OCI-LY3 (cell line): ENCODE data around the gene ROCK1.

Source experiments
- H2AFZ ChIP-seq: fragments of 200-600, 300-600 bp; shearing (Covaris generic); 2 replicates; pipeline ENCODE4 v1.6.0; 2014; ENCODE audit warnings: antibody characterized with exemption, low read depth, low read length
- H3K27ac ChIP-seq: fragments of 200-600, 300-600 bp; sonication (generic); 2 replicates; pipeline ENCODE4 v1.5.1; 2014; ENCODE audit warnings: mild to moderate bottlenecking, low read length, moderate library complexity, mixed read lengths
- H3K27me3 ChIP-seq: fragments of 200-600, 300-600 bp; sonication (generic); 2 replicates; pipeline ENCODE4 v1.6.1; 2014; ENCODE audit warnings: low read depth, low read length, mixed read lengths
- H3K36me3 ChIP-seq: fragments of 200-600, 300-600 bp; sonication (generic); replicated peaks from 2 replicates; pipeline ENCODE3; 2014; ENCODE audit warnings: low read depth, low read length, mixed read lengths
- H3K4me1 ChIP-seq: fragments of 300-600, 200-600 bp; sonication (generic); 2 replicates; pipeline ENCODE4 v1.6.1; 2014; ENCODE audit warnings: low read length, mixed read lengths
- H3K4me2 ChIP-seq: fragments of 200-600, 300-600 bp; sonication (generic); 2 replicates; pipeline ENCODE4 v1.6.1; 2014; ENCODE audit warnings: low read length, mixed read lengths
- H3K4me3 ChIP-seq: fragments of 300-600, 200-600 bp; sonication (generic); 2 replicates; pipeline ENCODE4 v1.5.1; 2014; ENCODE audit warnings: antibody characterized with exemption, mild to moderate bottlenecking, low read length, moderate library complexity
- H3K79me2 ChIP-seq: fragments of 300-600, 200-600 bp; shearing (Covaris generic); 2 replicates; pipeline ENCODE4 v1.6.1; 2014; ENCODE audit warnings: mild to moderate bottlenecking, low read length, mixed read lengths
- H3K9ac ChIP-seq: fragments of 300-600, 200-600 bp; shearing (Covaris generic); 2 replicates; pipeline ENCODE4 v1.6.0; 2014; ENCODE audit warnings: mild to moderate bottlenecking, low read length, moderate library complexity
- H3K9me3 ChIP-seq: fragments of 200-600, 300-600 bp; shearing (Covaris generic); 2 replicates; pipeline ENCODE4 v1.6.1; 2014; ENCODE audit warnings: low read length, mixed read lengths; ENCODE audit not compliant: insufficient read depth
- H4K20me1 ChIP-seq: fragments of 200-600, 300-600 bp; sonication (generic); 2 replicates; pipeline ENCODE4 v1.6.1; 2016; ENCODE audit warnings: low read length, mixed read lengths; ENCODE audit not compliant: insufficient read depth
- CTCF ChIP-seq: fragments of 200-600, 300-600 bp; sonication (generic); IDR thresholded peaks from 2 replicates; pipeline ENCODE4 v1.5.1; 2014; ENCODE audit warnings: antibody characterized with exemption, low read length, low read depth
- EZH2phosphoT487 ChIP-seq: fragments of 200-600 bp; shearing (Covaris generic); IDR thresholded peaks from 2 replicates; pipeline ENCODE4 v1.6.1; 2018; ENCODE audit warnings: antibody characterized with exemption, mixed run types, low read depth

Gene ROCK1

GRCh38 chr18:21053127-21053526 lies 58.5 kb downstream of the ROCK1 start:
- H3K4me1 ChIP-seq = peaks cover 13% of the 10 kb centered on the region
- H3K4me2 ChIP-seq = no peak overlapping the region
- no peaks in the 10 kb centered on the region for H3K27me3 ChIP-seq
- no peak overlapping the region for H3K4me3 ChIP-seq
- TF ChIP-seq CTCF = no peak
- TF ChIP-seq EZH2phosphoT487 = no peak
- H3K9ac ChIP-seq = no peak overlapping the region
- H4K20me1 ChIP-seq = peaks cover 55% of the 10 kb centered on the region
- H2AFZ ChIP-seq = no peak overlapping the region
- no peaks in the 10 kb centered on the region for H3K9me3 ChIP-seq
- peaks cover 2% of the 10 kb centered on the region for H3K36me3 ChIP-seq
- peaks cover 55% of the 10 kb centered on the region for H3K79me2 ChIP-seq
- H3K27ac ChIP-seq = no peak overlapping the region

GRCh38 chr18:21052385-21052784 lies 59.2 kb downstream of the ROCK1 start:
- Histone ChIP-seq H3K4me2 (no peak overlapping the region), H3K36me3 (peaks cover 2% of the 10 kb centered on the region), H3K4me3 (no peak overlapping the region), H3K4me1 (peaks cover 13% of the 10 kb centered on the region), H3K27ac (no peak overlapping the region), H3K9me3 (no peaks in the 10 kb centered on the region), H2AFZ (no peak overlapping the region), H3K9ac (no peak overlapping the region), H3K79me2 (peaks cover 55% of the 10 kb centered on the region), H3K27me3 (no peaks in the 10 kb centered on the region), H4K20me1 (peaks cover 55% of the 10 kb centered on the region)
- TF ChIP-seq CTCF (no peak), EZH2phosphoT487 (no peak)

GRCh38 chr18:21051620-21052019 lies 60.0 kb downstream of the ROCK1 start:
- TF ChIP-seq CTCF = no peak
- TF ChIP-seq EZH2phosphoT487 = no peak
- H3K36me3 ChIP-seq = peaks cover 2% of the 10 kb centered on the region
- no peak overlapping the region for H3K9ac ChIP-seq
- H3K4me1 ChIP-seq = peaks cover 13% of the 10 kb centered on the region
- no peak overlapping the region for H3K4me2 ChIP-seq
- H4K20me1 ChIP-seq = peaks cover 50% of the 10 kb centered on the region
- H3K79me2 ChIP-seq = peaks cover 50% of the 10 kb centered on the region
- H2AFZ ChIP-seq = no peak overlapping the region
- H3K27ac ChIP-seq = no peak overlapping the region
- H3K9me3 ChIP-seq = no peaks in the 10 kb centered on the region
- H3K27me3 ChIP-seq = no peaks in the 10 kb centered on the region
- H3K4me3 ChIP-seq = no peak overlapping the region

- no peak overlapping the region for H3K4me2 ChIP-seq
- H4K20me1 ChIP-seq = peaks cover 28% of the 10 kb centered on the region
- no peak overlapping the region for H3K4me3 ChIP-seq
- TF ChIP-seq CTCF (no peak), EZH2phosphoT487 (no peak)
- no peak overlapping the region for H3K9ac ChIP-seq
- H3K36me3 ChIP-seq = peaks cover 14% of the 10 kb centered on the region
- H3K27me3 ChIP-seq = no peaks in the 10 kb centered on the region
- H3K27ac ChIP-seq = no peak overlapping the region
- no peaks in the 10 kb centered on the region for H3K9me3 ChIP-seq
- peaks cover 1% of the 10 kb centered on the region for H3K4me1 ChIP-seq
- H2AFZ ChIP-seq = no peak overlapping the region
- H3K79me2 ChIP-seq = peaks cover 33% of the 10 kb centered on the region
Measured at GRCh38 chr18:21049306-21049705, 62.3 kb downstream of the ROCK1 start.
